Tibial nerve (tissue), 3 donors: ENCODE results near the gene HNRNPA1.

Source experiments
- POLR2A ChIP-seq, 2 donors: fragments of 450-650 bp; IDR thresholded peaks; one replicate each; pipeline ENCODE4 v1.6.1; 2017; ENCODE audit warnings: antibody characterized with exemption in 2 of 2, mild to moderate bottlenecking in 2 of 2, moderate library complexity in 2 of 2
- TF ChIP-seq, protein P1 (sequence below), 5 experiments: fragments of 200-600 bp in 3 of 5; fragments of 450-650 bp in 2 of 5; sonication (generic) in 3 of 5; IDR thresholded peaks; one replicate each; pipeline ENCODE4 v1.5.1; 2016 to 2019; ENCODE audit warnings: antibody characterized with exemption in 5 of 5, mild to moderate bottlenecking in 3 of 5, moderate library complexity in 2 of 5

DNA sequence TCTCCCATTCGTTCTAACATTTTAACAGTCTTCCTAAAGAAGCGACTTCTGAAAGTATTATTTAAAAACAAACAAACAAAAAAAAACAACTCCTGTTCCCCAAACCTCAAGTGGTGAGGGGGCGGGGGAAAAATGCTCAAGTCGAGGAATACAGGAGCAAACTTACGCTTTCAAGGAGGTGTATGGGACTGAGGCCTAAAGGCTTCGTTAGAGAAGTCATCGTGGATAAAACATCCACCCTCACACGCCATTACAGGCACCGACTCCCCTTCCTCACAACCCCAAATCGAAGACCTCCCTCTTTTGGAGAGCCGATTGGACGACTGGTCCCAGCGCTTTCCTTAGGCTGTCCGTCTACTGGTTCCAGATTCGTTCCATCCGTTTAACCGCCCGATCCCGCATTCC lies 1.3 kb upstream of the HNRNPA1 start:
- TF ChIP-seq, protein P1, sequence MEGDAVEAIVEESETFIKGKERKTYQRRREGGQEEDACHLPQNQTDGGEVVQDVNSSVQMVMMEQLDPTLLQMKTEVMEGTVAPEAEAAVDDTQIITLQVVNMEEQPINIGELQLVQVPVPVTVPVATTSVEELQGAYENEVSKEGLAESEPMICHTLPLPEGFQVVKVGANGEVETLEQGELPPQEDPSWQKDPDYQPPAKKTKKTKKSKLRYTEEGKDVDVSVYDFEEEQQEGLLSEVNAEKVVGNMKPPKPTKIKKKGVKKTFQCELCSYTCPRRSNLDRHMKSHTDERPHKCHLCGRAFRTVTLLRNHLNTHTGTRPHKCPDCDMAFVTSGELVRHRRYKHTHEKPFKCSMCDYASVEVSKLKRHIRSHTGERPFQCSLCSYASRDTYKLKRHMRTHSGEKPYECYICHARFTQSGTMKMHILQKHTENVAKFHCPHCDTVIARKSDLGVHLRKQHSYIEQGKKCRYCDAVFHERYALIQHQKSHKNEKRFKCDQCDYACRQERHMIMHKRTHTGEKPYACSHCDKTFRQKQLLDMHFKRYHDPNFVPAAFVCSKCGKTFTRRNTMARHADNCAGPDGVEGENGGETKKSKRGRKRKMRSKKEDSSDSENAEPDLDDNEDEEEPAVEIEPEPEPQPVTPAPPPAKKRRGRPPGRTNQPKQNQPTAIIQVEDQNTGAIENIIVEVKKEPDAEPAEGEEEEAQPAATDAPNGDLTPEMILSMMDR (IDR thresholded peaks at IDR 0.05): no peak
- TF ChIP-seq POLR2A (IDR thresholded peaks at IDR 0.05): no peak
